OCI-LY3 (cell line): ENCODE data around the gene FRMD4A.

Experiments
- CTCF ChIP-seq: fragments of 200-600, 300-600 bp; sonication (generic); IDR thresholded peaks from 2 replicates; pipeline ENCODE4 v1.5.1; 2014; ENCODE audit warnings: antibody characterized with exemption, low read length, low read depth
- EZH2phosphoT487 ChIP-seq: fragments of 200-600 bp; shearing (Covaris generic); IDR thresholded peaks from 2 replicates; pipeline ENCODE4 v1.6.1; 2018; ENCODE audit warnings: antibody characterized with exemption, mixed run types, low read depth

GRCh38 chr10:14131261-14131960 is 199.3 kb downstream of the FRMD4A start:
- TF ChIP-seq CTCF = no peak
- no peak for TF ChIP-seq EZH2phosphoT487
